ENCODE measurements around the gene SPRYD3. TPM values are rescaled to one million over a fixed set of nuclear protein-coding genes. Genes with fewer than 3 reads are reported as not detected.
"Not testable (repeated sequence)": the region's sequence is repeated elsewhere in the genome, so short reads cannot be mapped to it uniquely, and the experiment has no call there.

The SPRYD3 gene
- total RNA-seq = 20.0 and 21.8 TPM in 2 replicates

- DNase-seq (ENCODE audit: low read depth, low spot score) = peak; percentile 79
Observed at GRCh38 chr12:53079226-53080117, at the start of gene SPRYD3. TSS of gene SPRYD3 (minus strand) at chr12:53079390. CDS start at chr12:53079333, 57 bp downstream.

- DNase-seq (ENCODE audit: low read depth, low spot score) = no peak
Observed at GRCh38 chr12:53127169-53127568, 48.0 kb upstream of the SPRYD3 start.

GRCh38 chr12:53124352-53124723 is 45.1 kb upstream of the SPRYD3 start:
- DNase-seq (ENCODE audit: low read depth, low spot score) = no peak

GRCh38 chr12:53123578-53124351 is 44.6 kb upstream of the SPRYD3 start:
- DNase-seq (ENCODE audit: low read depth, low spot score) = no peak

- no peak for DNase-seq (ENCODE audit: low read depth, low spot score)
Observed at GRCh38 chr12:53122961-53123468, 43.8 kb upstream of the SPRYD3 start.

GRCh38 chr12:53120685-53121525 is 41.7 kb upstream of the SPRYD3 start:
- no peak for DNase-seq (ENCODE audit: low read depth, low spot score)

GRCh38 chr12:53118751-53119300 is 39.6 kb upstream of the SPRYD3 start:
- DNase-seq (ENCODE audit: low read depth, low spot score) = no peak

- no peak for DNase-seq (ENCODE audit: low read depth, low spot score)
Observed at GRCh38 chr12:53115891-53116648, 36.9 kb upstream of the SPRYD3 start.

- no peak for DNase-seq (ENCODE audit: low read depth, low spot score)
Observed at GRCh38 chr12:53115112-53115890, 36.1 kb upstream of the SPRYD3 start.

GRCh38 chr12:53113951-53114350 is 34.8 kb upstream of the SPRYD3 start:
- DNase-seq (ENCODE audit: low read depth, low spot score) = no peak

GRCh38 chr12:53113136-53113705 is 34.0 kb upstream of the SPRYD3 start:
- no peak for DNase-seq (ENCODE audit: low read depth, low spot score)

GRCh38 chr12:53112431-53112830 is 33.2 kb upstream of the SPRYD3 start:
- not testable (repeated sequence) for DNase-seq (ENCODE audit: low read depth, low spot score)

- no peak for DNase-seq (ENCODE audit: low read depth, low spot score)
Observed at GRCh38 chr12:53107122-53107521, 27.9 kb upstream of the SPRYD3 start.

- no peak for DNase-seq (ENCODE audit: low read depth, low spot score)
Observed at GRCh38 chr12:53105712-53106439, 26.7 kb upstream of the SPRYD3 start.

- DNase-seq (ENCODE audit: low read depth, low spot score) = no peak
Observed at GRCh38 chr12:53105256-53105655, 26.1 kb upstream of the SPRYD3 start.

- DNase-seq (ENCODE audit: low read depth, low spot score) = no peak
Observed at GRCh38 chr12:53103860-53104305, 24.7 kb upstream of the SPRYD3 start.

- DNase-seq (ENCODE audit: low read depth, low spot score) = no peak
Observed at GRCh38 chr12:53102883-53103807, 24.0 kb upstream of the SPRYD3 start, which contains the start of gene SOAT2. TSS of gene SOAT2 (plus strand) at chr12:53103486. CDS start at chr12:53103578, 92 bp downstream.

All from pulmonary artery endothelial cell (primary cell).